ENCODE data around the gene TAC1.
"Not testable (repeated sequence)": the region's sequence is repeated elsewhere in the genome, so short reads cannot be mapped to it uniquely, and the experiment has no call there.

The TAC1 gene

DNA sequence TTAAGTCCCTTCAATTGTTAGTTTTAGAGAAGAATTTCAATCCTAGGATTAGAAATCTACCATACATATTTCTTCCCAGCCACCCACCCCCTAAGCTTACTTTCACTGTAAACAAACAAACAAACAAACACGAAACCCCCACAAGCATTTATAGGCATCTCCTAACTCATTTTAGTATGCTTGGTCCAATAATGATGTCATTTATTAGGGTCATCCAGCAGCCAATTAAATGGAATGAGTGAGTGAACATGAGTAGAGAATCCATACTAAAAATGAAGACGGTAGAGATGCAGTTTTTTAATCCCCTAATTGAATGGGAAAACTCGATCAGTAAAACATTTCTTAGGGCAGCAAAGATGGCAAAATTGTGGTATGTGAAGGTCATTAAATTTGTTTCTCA is 3.2 kb downstream of the TAC1 start:
- Histone ChIP-seq H3K4me1 (ENCODE audit: control insufficient read depth in 1 of 2, insufficient read depth in 2 of 2, low read length in 2 of 2) (peaks cover 7 to 10% of the 10 kb centered on the region in 2 donors), H3K4me3 (ENCODE audit: low read depth in 1 of 2, low read length in 2 of 2) (no peak overlapping the region), H3K36me3 (ENCODE audit: control insufficient read depth in 1 of 2, insufficient read depth in 2 of 2, low read length in 2 of 2) (no peaks in the 10 kb centered on the region), H3K9me3 (ENCODE audit: control insufficient read depth in 1 of 2, low read length in 2 of 2) (no peaks in the 10 kb centered on the region), H3K27ac (ENCODE audit: low read depth, low read length) (no peak overlapping the region), H3K9ac (ENCODE audit: low read depth in 1 of 2, low read length in 2 of 2) (no peak overlapping the region), H3K27me3 (ENCODE audit: control insufficient read depth in 1 of 2, insufficient read depth in 2 of 2, low read length in 2 of 2) (peaks cover 44 to 50% of the 10 kb centered on the region in 2 donors)

DNA sequence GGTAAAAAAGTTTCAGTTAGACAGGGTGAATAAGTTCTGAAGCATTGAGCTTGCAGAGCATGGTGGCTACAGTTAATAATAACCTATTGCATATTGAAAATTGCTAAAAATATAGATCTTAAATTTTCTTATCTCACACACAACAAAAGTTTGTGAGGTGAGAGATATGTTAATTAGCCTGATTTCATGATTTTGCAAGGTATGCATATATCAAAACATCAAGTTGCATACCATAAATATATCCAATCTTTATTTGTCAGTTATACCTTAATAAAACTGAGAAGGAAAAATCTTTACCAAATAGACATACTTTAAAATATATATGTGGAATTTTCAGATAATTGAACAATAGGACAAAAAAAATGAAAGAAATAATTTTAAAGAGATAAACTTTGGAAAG is 16.6 kb downstream of the TAC1 start:
- no peaks in the 10 kb centered on the region for H3K4me1 ChIP-seq (ENCODE audit: control insufficient read depth in 1 of 2, insufficient read depth in 2 of 2, low read length in 2 of 2)
- H3K9me3 ChIP-seq (ENCODE audit: control insufficient read depth in 1 of 2, low read length in 2 of 2), result no peaks in the 10 kb centered on the region
- no peak overlapping the region for H3K9ac ChIP-seq (ENCODE audit: low read depth in 1 of 2, low read length in 2 of 2)
- no peaks in the 10 kb centered on the region for H3K27me3 ChIP-seq (ENCODE audit: control insufficient read depth in 1 of 2, insufficient read depth in 2 of 2, low read length in 2 of 2)
- H3K36me3 ChIP-seq (ENCODE audit: control insufficient read depth in 1 of 2, insufficient read depth in 2 of 2, low read length in 2 of 2), result no peaks in the 10 kb centered on the region
- no peak overlapping the region for H3K27ac ChIP-seq (ENCODE audit: low read depth, low read length)
- H3K4me3 ChIP-seq (ENCODE audit: low read depth in 1 of 2, low read length in 2 of 2), result no peak overlapping the region

DNA sequence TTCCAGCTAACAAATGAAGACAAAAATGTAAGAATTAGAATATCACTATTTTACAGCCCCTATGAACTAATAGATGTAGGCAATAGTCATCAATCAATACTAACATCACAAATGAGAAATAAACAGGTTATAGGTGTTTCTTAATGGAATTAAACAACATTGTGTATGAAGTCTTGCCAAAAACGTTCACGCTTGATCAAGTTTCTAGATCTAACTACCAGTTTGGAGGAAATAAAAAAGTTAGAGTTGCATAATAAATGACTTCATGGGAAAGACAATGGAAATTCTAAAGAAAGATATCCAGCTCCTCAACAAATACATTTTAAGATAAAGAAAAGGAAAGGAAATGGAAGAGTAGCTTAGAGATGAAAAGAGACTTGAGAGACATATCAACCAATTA is 19.7 kb downstream of the TAC1 start:
- H3K4me1 ChIP-seq (ENCODE audit: control insufficient read depth in 1 of 2, insufficient read depth in 2 of 2, low read length in 2 of 2), result no peaks in the 10 kb centered on the region

DNA sequence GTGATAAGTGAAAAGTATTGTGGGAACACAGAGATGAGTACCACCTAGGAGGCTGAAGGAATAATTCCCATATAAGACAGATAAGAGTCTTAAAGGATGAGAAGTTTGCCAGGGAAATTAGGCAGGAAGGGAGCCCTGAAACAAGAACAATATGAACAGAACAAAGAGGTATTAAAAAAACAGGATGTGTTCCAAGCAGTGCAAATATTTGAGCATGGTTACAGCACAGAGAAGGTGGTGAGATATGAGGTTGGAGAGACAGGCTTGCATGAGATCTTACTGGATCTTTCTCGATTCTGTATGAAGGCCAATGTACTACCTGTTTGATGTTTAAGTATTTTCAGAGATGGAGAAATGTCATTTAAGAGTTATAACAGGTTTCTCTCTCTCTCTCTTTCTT is 20.3 kb downstream of the TAC1 start:
- Histone ChIP-seq H3K27ac (ENCODE audit: low read depth, low read length) (no peak overlapping the region), H3K27me3 (ENCODE audit: control insufficient read depth in 1 of 2, insufficient read depth in 2 of 2, low read length in 2 of 2) (no peaks in the 10 kb centered on the region), H3K9me3 (ENCODE audit: control insufficient read depth in 1 of 2, low read length in 2 of 2) (no peaks in the 10 kb centered on the region), H3K4me3 (ENCODE audit: low read depth in 1 of 2, low read length in 2 of 2) (no peak overlapping the region), H3K4me1 (ENCODE audit: control insufficient read depth in 1 of 2, insufficient read depth in 2 of 2, low read length in 2 of 2) (no peaks in the 10 kb centered on the region), H3K36me3 (ENCODE audit: control insufficient read depth in 1 of 2, insufficient read depth in 2 of 2, low read length in 2 of 2) (no peaks in the 10 kb centered on the region), H3K9ac (ENCODE audit: low read depth in 1 of 2, low read length in 2 of 2) (no peak overlapping the region)

More for the DNA sequence above, 19.7 kb downstream of the TAC1 start:
- Histone ChIP-seq H3K27me3 (ENCODE audit: control insufficient read depth in 1 of 2, insufficient read depth in 2 of 2, low read length in 2 of 2) (no peaks in the 10 kb centered on the region), H3K4me3 (ENCODE audit: low read depth in 1 of 2, low read length in 2 of 2) (no peak overlapping the region), H3K27ac (ENCODE audit: low read depth, low read length) (no peak overlapping the region), H3K36me3 (ENCODE audit: control insufficient read depth in 1 of 2, insufficient read depth in 2 of 2, low read length in 2 of 2) (no peaks in the 10 kb centered on the region), H3K9me3 (ENCODE audit: control insufficient read depth in 1 of 2, low read length in 2 of 2) (no peaks in the 10 kb centered on the region), H3K9ac (ENCODE audit: low read depth in 1 of 2, low read length in 2 of 2) (no peak overlapping the region)

DNA sequence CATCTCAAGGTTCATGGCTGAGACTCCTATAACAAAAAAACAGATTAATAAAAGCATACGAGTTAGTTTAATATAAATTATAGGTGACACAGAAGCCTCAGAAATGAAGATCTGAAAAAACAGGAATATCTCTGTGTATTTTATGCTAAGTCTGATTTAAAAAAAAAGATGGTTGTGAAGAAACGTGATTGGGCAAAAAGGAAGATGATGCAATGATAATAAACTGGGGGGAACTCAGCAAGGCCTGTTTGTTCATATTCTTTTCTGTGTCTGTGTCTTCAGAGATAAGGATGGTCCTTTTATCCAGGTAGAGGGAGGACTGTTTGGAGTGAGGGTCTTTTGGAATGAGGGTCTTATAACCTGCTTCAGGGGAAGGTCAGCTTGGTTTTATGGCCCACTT is 25.9 kb downstream of the TAC1 start:
- Histone ChIP-seq H3K9ac (ENCODE audit: low read depth in 1 of 2, low read length in 2 of 2) (no peak overlapping the region), H3K27ac (ENCODE audit: low read depth, low read length) (no peak overlapping the region), H3K4me3 (ENCODE audit: low read depth in 1 of 2, low read length in 2 of 2) (no peak overlapping the region), H3K9me3 (ENCODE audit: control insufficient read depth in 1 of 2, low read length in 2 of 2) (no peaks in the 10 kb centered on the region), H3K27me3 (ENCODE audit: control insufficient read depth in 1 of 2, insufficient read depth in 2 of 2, low read length in 2 of 2) (no peaks in the 10 kb centered on the region), H3K4me1 (ENCODE audit: control insufficient read depth in 1 of 2, insufficient read depth in 2 of 2, low read length in 2 of 2) (no peaks in the 10 kb centered on the region), H3K36me3 (ENCODE audit: control insufficient read depth in 1 of 2, insufficient read depth in 2 of 2, low read length in 2 of 2) (no peaks in the 10 kb centered on the region)

DNA sequence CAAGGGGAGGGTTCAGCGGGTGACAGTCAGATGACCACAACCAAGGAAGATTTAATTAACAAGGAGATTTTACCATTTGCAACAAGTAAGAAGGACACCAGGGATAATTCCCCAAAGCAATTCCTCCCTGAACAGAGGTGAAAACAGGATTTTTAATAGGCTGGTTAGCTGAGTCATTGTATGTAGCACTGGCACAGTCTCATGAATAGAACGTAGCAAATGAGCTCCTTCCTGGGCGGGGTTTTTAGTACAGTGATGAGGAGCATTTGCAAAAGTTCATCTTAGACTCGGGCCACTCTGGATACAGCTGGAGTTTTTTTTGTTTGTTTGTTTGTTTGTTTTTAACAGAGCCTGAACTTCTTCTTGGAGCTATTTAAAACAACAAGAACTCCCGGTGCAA is 39.0 kb downstream of the TAC1 start:
- H3K9ac ChIP-seq (ENCODE audit: low read depth in 1 of 2, low read length in 2 of 2), result no peak overlapping the region
- no peaks in the 10 kb centered on the region for H3K27me3 ChIP-seq (ENCODE audit: control insufficient read depth in 1 of 2, insufficient read depth in 2 of 2, low read length in 2 of 2)
- H3K9me3 ChIP-seq (ENCODE audit: control insufficient read depth in 1 of 2, low read length in 2 of 2), result no peaks in the 10 kb centered on the region
- no peak overlapping the region for H3K27ac ChIP-seq (ENCODE audit: low read depth, low read length)
- H3K4me3 ChIP-seq (ENCODE audit: low read depth in 1 of 2, low read length in 2 of 2), result no peak overlapping the region
- H3K4me1 ChIP-seq (ENCODE audit: control insufficient read depth in 1 of 2, insufficient read depth in 2 of 2, low read length in 2 of 2), result peaks cover 13 to 22% of the 10 kb centered on the region in 2 donors
- H3K36me3 ChIP-seq (ENCODE audit: control insufficient read depth in 1 of 2, insufficient read depth in 2 of 2, low read length in 2 of 2), result no peaks in the 10 kb centered on the region

DNA sequence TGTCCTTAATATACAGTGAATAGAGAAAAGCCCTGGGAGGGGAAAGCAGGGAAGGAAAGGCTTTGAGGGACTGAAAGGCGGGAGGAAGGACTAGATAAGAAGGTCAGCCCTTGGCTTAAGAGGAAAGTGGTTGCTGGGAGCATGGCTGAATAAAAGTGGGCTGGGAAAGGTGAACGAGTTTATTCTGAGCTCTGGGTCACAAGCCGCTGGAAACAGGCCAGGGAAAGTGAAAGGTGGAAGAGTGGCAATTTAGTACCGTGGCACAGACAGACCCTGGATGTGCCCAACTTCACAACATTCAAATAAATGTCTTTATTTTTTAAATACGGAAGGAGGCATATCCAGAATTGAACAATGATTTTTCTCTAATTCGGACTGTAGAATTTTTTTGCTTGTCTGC is 39.7 kb downstream of the TAC1 start:
- H3K9ac ChIP-seq (ENCODE audit: low read depth in 1 of 2, low read length in 2 of 2), result no peak overlapping the region
- H3K27ac ChIP-seq (ENCODE audit: low read depth, low read length), result no peak overlapping the region
- peaks cover 13 to 22% of the 10 kb centered on the region in 2 donors for H3K4me1 ChIP-seq (ENCODE audit: control insufficient read depth in 1 of 2, insufficient read depth in 2 of 2, low read length in 2 of 2)
- no peak overlapping the region for H3K4me3 ChIP-seq (ENCODE audit: low read depth in 1 of 2, low read length in 2 of 2)
- H3K9me3 ChIP-seq (ENCODE audit: control insufficient read depth in 1 of 2, low read length in 2 of 2), result no peaks in the 10 kb centered on the region
- no peaks in the 10 kb centered on the region for H3K36me3 ChIP-seq (ENCODE audit: control insufficient read depth in 1 of 2, insufficient read depth in 2 of 2, low read length in 2 of 2)
- no peaks in the 10 kb centered on the region for H3K27me3 ChIP-seq (ENCODE audit: control insufficient read depth in 1 of 2, insufficient read depth in 2 of 2, low read length in 2 of 2)

DNA sequence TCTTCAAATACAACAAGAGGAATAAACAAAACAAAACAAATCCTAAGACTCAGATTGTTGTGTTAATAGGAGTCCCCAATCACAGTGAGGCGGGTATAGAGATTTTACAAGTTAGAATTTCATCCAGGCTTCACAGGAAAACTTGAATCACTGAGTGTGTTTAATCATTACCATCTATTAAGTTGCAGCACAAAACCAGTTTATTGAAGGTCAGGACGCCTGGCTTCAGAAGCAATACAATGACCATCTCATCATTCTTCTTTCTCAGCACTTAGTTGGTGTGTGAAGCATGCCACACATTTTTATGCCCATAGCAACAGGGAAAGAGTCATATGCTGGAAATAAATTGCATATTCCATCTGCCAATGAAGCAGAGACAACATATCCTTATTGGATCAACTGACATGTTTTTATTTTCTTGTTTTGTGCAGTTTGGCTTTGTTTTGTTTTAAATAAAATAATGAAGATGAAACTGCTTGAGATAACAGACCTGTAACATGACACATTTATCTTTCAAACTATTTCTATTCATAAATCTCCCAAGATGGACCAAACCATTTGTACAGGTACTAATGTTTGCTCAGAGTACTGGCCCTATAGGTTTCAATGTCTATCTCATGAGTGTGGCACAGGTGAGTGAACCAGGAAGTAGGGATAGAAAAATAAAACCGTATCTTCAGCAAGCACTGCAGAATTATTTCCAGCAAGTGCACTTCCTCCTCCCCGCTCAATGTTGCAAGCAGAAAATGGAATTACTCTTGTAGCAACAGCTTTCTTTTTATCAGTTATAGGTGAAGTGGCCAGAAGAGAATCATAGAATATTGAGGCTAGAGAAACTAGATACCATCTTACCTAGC is 40.4 kb downstream of the TAC1 start:
- Histone ChIP-seq H3K27me3 (ENCODE audit: control insufficient read depth in 1 of 2, insufficient read depth in 2 of 2, low read length in 2 of 2) (no peaks in the 10 kb centered on the region), H3K9me3 (ENCODE audit: control insufficient read depth in 1 of 2, low read length in 2 of 2) (no peaks in the 10 kb centered on the region), H3K27ac (ENCODE audit: low read depth, low read length) (peak overlapping the region; percentile 60), H3K4me1 (ENCODE audit: control insufficient read depth in 1 of 2, insufficient read depth in 2 of 2, low read length in 2 of 2) (peaks cover 13 to 22% of the 10 kb centered on the region in 2 donors), H3K4me3 (ENCODE audit: low read depth in 1 of 2, low read length in 2 of 2) (no peak overlapping the region), H3K9ac (ENCODE audit: low read depth in 1 of 2, low read length in 2 of 2) (no peak overlapping the region), H3K36me3 (ENCODE audit: control insufficient read depth in 1 of 2, insufficient read depth in 2 of 2, low read length in 2 of 2) (no peaks in the 10 kb centered on the region)

DNA sequence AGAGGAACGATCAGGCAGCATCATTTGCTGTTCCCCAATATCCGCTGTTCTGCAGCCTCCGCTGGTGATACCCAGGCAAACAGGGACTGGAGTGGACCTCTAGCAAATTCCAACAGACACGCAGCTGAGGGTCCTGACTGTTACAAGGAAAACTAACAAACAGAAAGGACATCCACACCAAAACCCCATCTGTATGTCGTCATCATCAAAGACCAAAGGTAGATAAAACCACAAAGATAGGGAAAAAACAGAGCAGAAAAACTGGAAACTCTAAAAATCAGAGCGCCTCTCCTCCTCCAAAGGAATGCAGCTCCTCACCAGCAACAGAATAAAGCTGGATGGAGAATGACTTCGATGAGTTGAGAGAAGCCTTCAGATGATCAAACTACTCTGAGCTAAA is 54.5 kb downstream of the TAC1 start:
- not testable (repeated sequence) for H3K27ac ChIP-seq (ENCODE audit: low read depth, low read length); H3K27me3 ChIP-seq (ENCODE audit: control insufficient read depth in 1 of 2, insufficient read depth in 2 of 2, low read length in 2 of 2); H3K4me1 ChIP-seq (ENCODE audit: control insufficient read depth in 1 of 2, insufficient read depth in 2 of 2, low read length in 2 of 2); H3K9me3 ChIP-seq (ENCODE audit: control insufficient read depth in 1 of 2, low read length in 2 of 2); H3K9ac ChIP-seq (ENCODE audit: low read depth in 1 of 2, low read length in 2 of 2); H3K36me3 ChIP-seq (ENCODE audit: control insufficient read depth in 1 of 2, insufficient read depth in 2 of 2, low read length in 2 of 2); H3K4me3 ChIP-seq (ENCODE audit: low read depth in 1 of 2, low read length in 2 of 2)

All from duodenal mucosa (tissue), 2 donors.